OCI-LY3 (cell line): ENCODE results near the gene CREB3L2.

Experiments used
- EZH2phosphoT487 ChIP-seq: fragments of 200-600 bp; shearing (Covaris generic); IDR thresholded peaks from 2 replicates; pipeline ENCODE4 v1.6.1; 2018; ENCODE audit warnings: antibody characterized with exemption, mixed run types, low read depth
- TF ChIP-seq, protein P1 (sequence below): fragments of 200-600, 300-600 bp; sonication (generic); IDR thresholded peaks from 2 replicates; pipeline ENCODE4 v1.5.1; 2014; ENCODE audit warnings: antibody characterized with exemption, low read length, low read depth

DNA sequence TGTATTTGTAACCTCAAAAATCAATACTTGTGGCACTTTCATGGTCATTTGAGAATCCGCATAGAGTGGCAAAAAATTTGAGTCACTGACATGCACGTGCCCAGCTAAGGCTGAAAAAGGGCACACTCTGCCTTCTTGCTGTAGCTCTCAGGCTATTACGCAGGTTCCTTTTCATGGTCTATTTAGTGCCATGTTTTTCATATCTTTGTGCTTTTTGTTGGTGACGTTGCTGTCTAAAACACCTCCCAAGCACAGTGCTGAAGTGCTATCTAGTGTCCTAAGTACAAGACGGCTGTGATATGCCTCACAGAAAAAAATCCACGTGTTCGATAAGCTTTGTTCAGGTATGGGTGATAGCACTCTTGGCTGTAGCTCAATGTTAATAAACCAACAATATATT lies 50.9 kb downstream of the CREB3L2 start:
- TF ChIP-seq, protein P1, sequence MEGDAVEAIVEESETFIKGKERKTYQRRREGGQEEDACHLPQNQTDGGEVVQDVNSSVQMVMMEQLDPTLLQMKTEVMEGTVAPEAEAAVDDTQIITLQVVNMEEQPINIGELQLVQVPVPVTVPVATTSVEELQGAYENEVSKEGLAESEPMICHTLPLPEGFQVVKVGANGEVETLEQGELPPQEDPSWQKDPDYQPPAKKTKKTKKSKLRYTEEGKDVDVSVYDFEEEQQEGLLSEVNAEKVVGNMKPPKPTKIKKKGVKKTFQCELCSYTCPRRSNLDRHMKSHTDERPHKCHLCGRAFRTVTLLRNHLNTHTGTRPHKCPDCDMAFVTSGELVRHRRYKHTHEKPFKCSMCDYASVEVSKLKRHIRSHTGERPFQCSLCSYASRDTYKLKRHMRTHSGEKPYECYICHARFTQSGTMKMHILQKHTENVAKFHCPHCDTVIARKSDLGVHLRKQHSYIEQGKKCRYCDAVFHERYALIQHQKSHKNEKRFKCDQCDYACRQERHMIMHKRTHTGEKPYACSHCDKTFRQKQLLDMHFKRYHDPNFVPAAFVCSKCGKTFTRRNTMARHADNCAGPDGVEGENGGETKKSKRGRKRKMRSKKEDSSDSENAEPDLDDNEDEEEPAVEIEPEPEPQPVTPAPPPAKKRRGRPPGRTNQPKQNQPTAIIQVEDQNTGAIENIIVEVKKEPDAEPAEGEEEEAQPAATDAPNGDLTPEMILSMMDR: no peak
- TF ChIP-seq EZH2phosphoT487: no peak
